ENCODE data around the gene CTIF. TPM values are rescaled to one million over a fixed set of nuclear protein-coding genes. Genes with fewer than 3 reads are reported as not detected.

Gene CTIF
- total and polyA plus RNA-seq, 7 experiments from 2014 or later, result 1.3 to 11.2 (median 2.5) TPM; not detected in 2

DNA sequence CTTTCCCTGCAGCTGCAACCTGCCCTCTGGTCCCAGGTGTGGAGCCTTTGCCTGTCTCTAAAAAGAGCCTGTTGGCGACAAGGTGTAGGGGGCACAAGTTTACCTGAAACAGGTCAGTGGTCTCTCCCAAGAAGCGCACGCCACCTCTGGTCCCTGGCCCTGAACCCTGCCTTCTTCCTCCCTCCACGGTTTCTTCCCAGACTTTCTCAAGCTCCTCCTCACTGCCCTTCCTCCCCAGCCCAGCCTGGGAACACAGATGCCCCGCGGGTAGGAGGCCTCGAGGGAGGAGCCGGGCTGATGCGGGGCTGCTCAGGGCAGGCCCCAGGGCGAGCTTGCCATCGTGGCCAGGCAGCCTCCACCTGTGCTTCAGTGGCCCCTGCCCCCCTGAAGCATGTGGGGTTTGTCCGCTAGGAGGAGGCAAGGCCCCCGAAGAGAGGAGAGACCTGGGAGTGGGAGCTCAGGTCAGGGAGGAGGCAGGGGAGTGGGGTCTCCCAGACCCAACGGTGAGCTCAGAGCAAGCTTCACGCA is 322.4 kb downstream of the CTIF start:
- Mint-ChIP-seq H3K4me1 (peaks cover 0 to 8% (median 1%) of the 10 kb centered on the region in 7 donors), H3K9me3 (peaks cover 0 to 7% (median 0%) of the 10 kb centered on the region in 11 donors), H3K4me3 (no peak overlapping the region), H3K36me3 (peaks cover 0 to 11% (median 0%) of the 10 kb centered on the region in 5 donors), H3K27ac (no peak overlapping the region), H3K27me3 (no peaks in the 10 kb centered on the region)
- ATAC-seq (no peak), DNase-seq (no peak)
- H3K4me3 ChIP-seq (ENCODE audit: low read length), result no peak overlapping the region
- ChIA-PET POLR2A (no interaction called here), CTCF (no interaction called here)
- H3K36me3 ChIP-seq (ENCODE audit: control insufficient read depth in 2 of 3, insufficient read depth in 3 of 3, low read length in 3 of 3), result no peaks in the 10 kb centered on the region
- no peaks in the 10 kb centered on the region for H3K27me3 ChIP-seq (ENCODE audit: control insufficient read depth in 2 of 2, insufficient read depth in 2 of 2, low read length in 2 of 2)
- H3K4me1 ChIP-seq (ENCODE audit: control insufficient read depth in 2 of 2, insufficient read depth in 2 of 2, low read length in 2 of 2), result peaks cover 0 to 2% of the 10 kb centered on the region in 2 donors
- intact Hi-C loops (cut with micrococcal nuclease), result loop anchor here in 1 of 2 donors (10.0 kb wide), 1 partner anchor 46 kb away; no protein-coding TSS in a partner anchor
- no peak overlapping the region for H3K27ac ChIP-seq (ENCODE audit: low read depth, low read length)
- peaks cover 0 to 4% (median 0%) of the 10 kb centered on the region in 3 experiments for H3K9me3 ChIP-seq (ENCODE audit: control insufficient read depth in 2 of 3, low read length in 3 of 3)

DNA sequence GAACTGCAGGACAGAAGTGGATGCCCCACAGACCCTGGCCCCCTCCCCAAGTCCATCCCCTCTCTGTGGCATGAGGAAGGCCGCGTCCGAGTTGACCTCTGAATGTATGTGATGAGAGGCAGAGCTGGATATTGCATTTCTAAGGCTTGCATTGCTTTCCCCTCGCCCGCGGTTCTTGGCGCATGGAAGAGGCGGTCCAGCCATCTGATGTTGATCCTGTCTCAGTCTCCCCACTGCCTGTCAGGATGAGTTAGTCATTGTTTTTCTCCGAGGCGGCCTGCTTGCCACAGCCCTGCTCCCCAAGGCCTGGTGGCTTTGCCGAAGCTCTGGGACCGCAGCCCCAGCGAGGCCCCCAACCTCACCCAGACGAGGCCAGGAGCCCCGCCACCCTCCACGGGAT is 323.3 kb downstream of the CTIF start:
- H3K27ac ChIP-seq (ENCODE audit: low read depth, low read length), result no peak overlapping the region
- peaks cover 0 to 4% (median 0%) of the 10 kb centered on the region in 3 experiments for H3K9me3 ChIP-seq (ENCODE audit: control insufficient read depth in 2 of 3, low read length in 3 of 3)
- H3K36me3 ChIP-seq (ENCODE audit: control insufficient read depth in 2 of 3, insufficient read depth in 3 of 3, low read length in 3 of 3), result no peaks in the 10 kb centered on the region
- peaks cover 0 to 11% of the 10 kb centered on the region in 2 donors for H3K4me1 ChIP-seq (ENCODE audit: control insufficient read depth in 2 of 2, insufficient read depth in 2 of 2, low read length in 2 of 2)
- no peak overlapping the region for H3K4me3 ChIP-seq (ENCODE audit: low read length)
- H3K9me3 Mint-ChIP-seq, result peaks cover 0 to 7% (median 0%) of the 10 kb centered on the region in 11 donors
- H3K36me3 Mint-ChIP-seq, result peaks cover 0 to 11% (median 0%) of the 10 kb centered on the region in 5 donors
- DNase-seq, result no peak
- ChIA-PET CTCF (no interaction called here), POLR2A (interaction anchor here (0.7 kb wide), 1 partner anchor 19 kb away, joined by 3 read pairs; no protein-coding TSS in a partner anchor)
- H3K27me3 Mint-ChIP-seq, result no peaks in the 10 kb centered on the region
- H3K4me1 Mint-ChIP-seq, result peaks cover 0 to 8% (median 0%) of the 10 kb centered on the region in 7 donors
- peak overlapping the region in 1 of 9 donors; percentile 36 for H3K27ac Mint-ChIP-seq
- H3K4me3 Mint-ChIP-seq, result no peak overlapping the region
- no peak for ATAC-seq
- H3K27me3 ChIP-seq (ENCODE audit: control insufficient read depth in 2 of 2, insufficient read depth in 2 of 2, low read length in 2 of 2), result no peaks in the 10 kb centered on the region
- intact Hi-C loops (cut with micrococcal nuclease), result loop anchor here in 1 of 2 donors (10.0 kb wide), 1 partner anchor 47 kb away; no protein-coding TSS in a partner anchor

DNA sequence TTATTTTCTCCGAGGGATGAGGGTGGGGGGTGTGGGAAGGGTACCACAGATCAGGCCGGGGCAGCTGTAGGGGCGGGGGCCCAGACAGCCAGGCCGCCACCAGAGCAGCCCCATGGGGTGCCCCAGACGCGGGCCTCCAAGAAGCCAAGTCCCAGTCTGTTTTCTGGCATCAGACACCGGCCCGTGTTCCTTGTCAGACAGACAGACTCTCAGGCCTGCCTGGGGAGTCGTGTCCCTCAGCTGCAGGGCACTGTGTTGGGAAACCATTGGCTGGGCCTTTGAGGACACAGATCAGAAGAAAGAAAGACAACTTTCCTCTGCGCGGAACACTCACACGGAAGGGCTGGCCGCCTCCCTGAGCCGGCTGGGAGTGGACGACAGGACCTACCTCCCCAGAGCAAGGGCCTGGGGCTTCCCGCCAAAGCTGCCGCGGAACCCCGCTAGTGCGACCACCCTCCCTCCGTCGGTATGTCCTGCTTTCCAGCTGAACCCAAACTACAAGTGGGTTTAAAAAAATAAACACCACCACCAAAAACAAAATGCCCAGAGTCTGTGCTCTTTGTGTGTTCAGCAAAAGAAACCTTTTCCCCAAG is 323.9 kb downstream of the CTIF start:
- H3K4me1 Mint-ChIP-seq, result peaks cover 0 to 6% (median 0%) of the 10 kb centered on the region in 7 donors
- Histone ChIP-seq H3K4me3 (ENCODE audit: low read length) (no peak overlapping the region), H3K27me3 (ENCODE audit: control insufficient read depth in 2 of 2, insufficient read depth in 2 of 2, low read length in 2 of 2) (no peaks in the 10 kb centered on the region), H3K4me1 (ENCODE audit: control insufficient read depth in 2 of 2, insufficient read depth in 2 of 2, low read length in 2 of 2) (peaks cover 0 to 17% of the 10 kb centered on the region in 2 donors), H3K36me3 (ENCODE audit: control insufficient read depth in 2 of 3, insufficient read depth in 3 of 3, low read length in 3 of 3) (no peaks in the 10 kb centered on the region), H3K9me3 (ENCODE audit: control insufficient read depth in 2 of 3, low read length in 3 of 3) (peaks cover 0 to 4% (median 0%) of the 10 kb centered on the region in 3 experiments), H3K27ac (ENCODE audit: low read depth, low read length) (no peak overlapping the region)
- no peaks in the 10 kb centered on the region for H3K27me3 Mint-ChIP-seq
- H3K27ac Mint-ChIP-seq, result peak overlapping the region in 1 of 9 donors; percentile 36
- intact Hi-C loops (cut with micrococcal nuclease), result loop anchor here in 1 of 2 donors (10.0 kb wide), 1 partner anchor 48 kb away; no protein-coding TSS in a partner anchor
- H3K36me3 Mint-ChIP-seq, result peaks cover 0 to 11% (median 0%) of the 10 kb centered on the region in 5 donors
- H3K9me3 Mint-ChIP-seq, result peaks cover 0 to 7% (median 0%) of the 10 kb centered on the region in 11 donors
- DNase-seq, result no peak
- CTCF ChIA-PET, result no interaction called here
- H3K4me3 Mint-ChIP-seq, result no peak overlapping the region
- POLR2A ChIA-PET, result no interaction called here
- no peak for ATAC-seq

DNA sequence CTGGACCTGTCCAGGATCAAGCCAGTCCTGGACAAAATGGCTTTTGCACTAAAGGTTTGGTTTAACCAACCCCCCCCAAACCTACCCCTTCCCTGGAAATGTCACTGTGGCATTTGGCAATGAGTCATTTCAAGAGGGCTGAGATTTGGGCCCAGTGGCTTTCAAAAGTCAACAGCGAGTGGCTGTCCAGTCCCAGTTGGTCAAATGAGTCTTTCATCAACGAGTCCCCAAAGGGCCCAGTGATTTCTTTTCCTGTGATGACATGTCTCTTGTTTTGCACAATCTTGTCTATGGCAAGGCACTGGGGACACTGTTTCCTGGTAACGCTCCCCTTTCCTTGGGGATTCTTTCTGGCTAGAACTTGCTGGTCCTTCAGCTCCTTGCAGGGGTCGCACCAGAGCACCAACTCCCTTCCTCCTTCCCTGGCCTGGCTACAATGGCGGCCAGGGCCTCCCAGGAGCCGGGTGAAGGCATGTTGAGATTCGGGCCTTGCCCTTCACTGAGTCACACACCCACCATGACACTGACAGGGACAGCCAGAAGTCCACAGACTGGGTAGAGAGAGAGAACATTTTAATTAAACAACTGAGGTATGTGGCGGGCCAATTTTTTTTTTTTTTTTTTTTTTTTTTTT is 324.7 kb downstream of the CTIF start:
- CTCF ChIA-PET, result no interaction called here

GRCh38 chr18:48864876-48865275 is 326.0 kb downstream of the CTIF start:
- ChIA-PET POLR2A (no interaction called here), CTCF (no interaction called here)
- H3K27me3 ChIP-seq (ENCODE audit: control insufficient read depth in 2 of 2, insufficient read depth in 2 of 2, low read length in 2 of 2), result no peaks in the 10 kb centered on the region
- H3K9me3 Mint-ChIP-seq, result peaks cover 0 to 7% (median 0%) of the 10 kb centered on the region in 11 donors
- H3K36me3 ChIP-seq (ENCODE audit: control insufficient read depth in 2 of 3, insufficient read depth in 3 of 3, low read length in 3 of 3), result no peaks in the 10 kb centered on the region
- peaks cover 0 to 38% of the 10 kb centered on the region in 2 donors for H3K4me1 ChIP-seq (ENCODE audit: control insufficient read depth in 2 of 2, insufficient read depth in 2 of 2, low read length in 2 of 2)
- H3K4me3 ChIP-seq (ENCODE audit: low read length), result no peak overlapping the region
- no peaks in the 10 kb centered on the region for H3K27me3 Mint-ChIP-seq
- H3K36me3 Mint-ChIP-seq, result peaks cover 0 to 11% (median 0%) of the 10 kb centered on the region in 5 donors
- no peak for DNase-seq
- H3K27ac Mint-ChIP-seq, result no peak overlapping the region
- peaks cover 0 to 4% (median 0%) of the 10 kb centered on the region in 3 experiments for H3K9me3 ChIP-seq (ENCODE audit: control insufficient read depth in 2 of 3, low read length in 3 of 3)
- intact Hi-C loops (cut with micrococcal nuclease), result loop anchor here in 1 of 2 donors (5.0 to 10.0 kb wide), 2 partner anchors 33 to 50 kb away; no protein-coding TSS in a partner anchor
- peaks cover 7 to 17% (median 11%) of the 10 kb centered on the region in 7 donors for H3K4me1 Mint-ChIP-seq
- ATAC-seq, result no peak
- H3K27ac ChIP-seq (ENCODE audit: low read depth, low read length), result no peak overlapping the region
- H3K4me3 Mint-ChIP-seq, result no peak overlapping the region

More for the DNA sequence above, 324.7 kb downstream of the CTIF start:
- DNase-seq (no peak), ATAC-seq (no peak)
- Mint-ChIP-seq H3K36me3 (peaks cover 0 to 11% (median 0%) of the 10 kb centered on the region in 5 donors), H3K4me3 (no peak overlapping the region), H3K9me3 (peaks cover 0 to 7% (median 0%) of the 10 kb centered on the region in 11 donors), H3K27ac (peak overlapping the region in 1 of 9 donors; percentile 34), H3K27me3 (no peaks in the 10 kb centered on the region), H3K4me1 (peaks cover 4 to 9% (median 6%) of the 10 kb centered on the region in 7 donors)
- Histone ChIP-seq H3K4me1 (ENCODE audit: control insufficient read depth in 2 of 2, insufficient read depth in 2 of 2, low read length in 2 of 2) (peaks cover 0 to 24% of the 10 kb centered on the region in 2 donors), H3K9me3 (ENCODE audit: control insufficient read depth in 2 of 3, low read length in 3 of 3) (peaks cover 0 to 4% (median 0%) of the 10 kb centered on the region in 3 experiments), H3K36me3 (ENCODE audit: control insufficient read depth in 2 of 3, insufficient read depth in 3 of 3, low read length in 3 of 3) (no peaks in the 10 kb centered on the region), H3K27ac (ENCODE audit: low read depth, low read length) (no peak overlapping the region), H3K27me3 (ENCODE audit: control insufficient read depth in 2 of 2, insufficient read depth in 2 of 2, low read length in 2 of 2) (no peaks in the 10 kb centered on the region), H3K4me3 (ENCODE audit: low read length) (no peak overlapping the region)
- POLR2A ChIA-PET, result interaction anchor here (0.5 kb wide), 1 partner anchor 9 kb away, joined by 4 read pairs; no protein-coding TSS in a partner anchor
- intact Hi-C loops (cut with micrococcal nuclease), result loop anchor here in 1 of 2 donors (10.0 kb wide), 1 partner anchor 49 kb away; no protein-coding TSS in a partner anchor

- intact Hi-C loops (cut with micrococcal nuclease), result loop anchor here in 1 of 2 donors (5.0 to 10.0 kb wide), 2 partner anchors 34 to 51 kb away; no protein-coding TSS in a partner anchor
- Histone ChIP-seq H3K4me3 (ENCODE audit: low read length) (no peak overlapping the region), H3K27me3 (ENCODE audit: control insufficient read depth in 2 of 2, insufficient read depth in 2 of 2, low read length in 2 of 2) (no peaks in the 10 kb centered on the region), H3K36me3 (ENCODE audit: control insufficient read depth in 2 of 3, insufficient read depth in 3 of 3, low read length in 3 of 3) (no peaks in the 10 kb centered on the region), H3K9me3 (ENCODE audit: control insufficient read depth in 2 of 3, low read length in 3 of 3) (peaks cover 0 to 4% (median 0%) of the 10 kb centered on the region in 3 experiments), H3K27ac (ENCODE audit: low read depth, low read length) (no peak overlapping the region), H3K4me1 (ENCODE audit: control insufficient read depth in 2 of 2, insufficient read depth in 2 of 2, low read length in 2 of 2) (peaks cover 0 to 41% of the 10 kb centered on the region in 2 donors)
- Mint-ChIP-seq H3K27ac (no peak overlapping the region), H3K9me3 (peaks cover 0 to 7% (median 0%) of the 10 kb centered on the region in 11 donors), H3K36me3 (peaks cover 0 to 11% (median 0%) of the 10 kb centered on the region in 5 donors), H3K27me3 (no peaks in the 10 kb centered on the region), H3K4me1 (peaks cover 7 to 18% (median 11%) of the 10 kb centered on the region in 7 donors), H3K4me3 (no peak overlapping the region)
- ChIA-PET POLR2A (no interaction called here), CTCF (no interaction called here)
- no peak for DNase-seq
- ATAC-seq, result no peak
These were observed 327.4 kb downstream of the CTIF start for GRCh38 chr18:48866028-48866733.

All from naive thymus-derived CD4-positive, alpha-beta T cell (primary cell).